Measurements from ENCODE around the gene PRKCA.

Gene PRKCA

GRCh38 chr17:66629762-66630161 lies 327.3 kb downstream of the PRKCA start:
- no peak for TF ChIP-seq CTCF (conservative IDR thresholded peaks at IDR 0.05; ENCODE audit: control insufficient read depth, insufficient read depth, low read depth, low read length)
- DNase-seq (ENCODE audit: low read depth), result no peak
- H3K4me3 ChIP-seq (ENCODE audit: control insufficient read depth, low read depth, low read length), result no peak overlapping the region

GRCh38 chr17:66630379-66630778 lies 328.0 kb downstream of the PRKCA start:
- H3K4me3 ChIP-seq (ENCODE audit: control insufficient read depth, low read depth, low read length), result no peak overlapping the region
- DNase-seq (ENCODE audit: low read depth), result no peak
- no peak for TF ChIP-seq CTCF (conservative IDR thresholded peaks at IDR 0.05; ENCODE audit: control insufficient read depth, insufficient read depth, low read depth, low read length)

- H3K4me3 ChIP-seq (ENCODE audit: control insufficient read depth, low read depth, low read length), result no peak overlapping the region
- no peak for DNase-seq (ENCODE audit: low read depth)
- no peak for TF ChIP-seq CTCF (conservative IDR thresholded peaks at IDR 0.05; ENCODE audit: control insufficient read depth, insufficient read depth, low read depth, low read length)
These were observed 328.5 kb downstream of the PRKCA start for GRCh38 chr17:66630828-66631472.

- no peak overlapping the region for H3K4me3 ChIP-seq (ENCODE audit: control insufficient read depth, low read depth, low read length)
- no peak for TF ChIP-seq CTCF (conservative IDR thresholded peaks at IDR 0.05; ENCODE audit: control insufficient read depth, insufficient read depth, low read depth, low read length)
- DNase-seq (ENCODE audit: low read depth), result no peak
These were observed 330.3 kb downstream of the PRKCA start for GRCh38 chr17:66632731-66633130.

GRCh38 chr17:66633317-66633965 lies 331.0 kb downstream of the PRKCA start:
- H3K4me3 ChIP-seq (ENCODE audit: control insufficient read depth, low read depth, low read length), result no peak overlapping the region
- TF ChIP-seq CTCF (conservative IDR thresholded peaks at IDR 0.05; ENCODE audit: control insufficient read depth, insufficient read depth, low read depth, low read length), result no peak
- peak; percentile 54 for DNase-seq (ENCODE audit: low read depth)

GRCh38 chr17:66634193-66634592 lies 331.8 kb downstream of the PRKCA start:
- DNase-seq (ENCODE audit: low read depth), result no peak
- H3K4me3 ChIP-seq (ENCODE audit: control insufficient read depth, low read depth, low read length), result no peak overlapping the region
- TF ChIP-seq CTCF (conservative IDR thresholded peaks at IDR 0.05; ENCODE audit: control insufficient read depth, insufficient read depth, low read depth, low read length), result no peak
